Measurements from ENCODE around the gene TMEM237.

GRCh38 chr2:201597397-201597796 lies 45.9 kb downstream of the TMEM237 start:
- TF ChIP-seq GATA2 (IDR thresholded peaks at IDR 0.05; ENCODE audit: low read depth, low read length): no peak
- no peak for TF ChIP-seq GATA3 (IDR thresholded peaks at IDR 0.05; ENCODE audit: low read depth, low read length)

Measured in SH-SY5Y (cell line).